NCI-H1694 treated with DMSO at 0.1 percent for 48 hours (cell line): ENCODE results near the gene TBC1D21.
"Not testable (repeated sequence)": the region's sequence is repeated elsewhere in the genome, so short reads cannot be mapped to it uniquely, and the experiment has no call there.

Experiments
- DNase-seq: peaks from one replicate; lab custom pipeline; 2025; lab: John Stamatoyannopoulos, UW

Gene TBC1D21

GRCh38 chr15:73930371-73930770 lies 57.0 kb downstream of the TBC1D21 start:
- no peak for DNase-seq

GRCh38 chr15:73930790-73931281 lies 57.5 kb downstream of the TBC1D21 start:
- DNase-seq, result no peak

- DNase-seq, result no peak
Measured at GRCh38 chr15:73931441-73931840, 58.1 kb downstream of the TBC1D21 start.

GRCh38 chr15:73932381-73933191 lies 59.2 kb downstream of the TBC1D21 start:
- DNase-seq, result no peak

- DNase-seq, result no peak
Measured at GRCh38 chr15:73934281-73934680, 60.9 kb downstream of the TBC1D21 start.

- no peak for DNase-seq
Measured at GRCh38 chr15:73935547-73935946, 62.2 kb downstream of the TBC1D21 start.

GRCh38 chr15:73936181-73936580 lies 62.8 kb downstream of the TBC1D21 start:
- DNase-seq, result no peak

- DNase-seq, result no peak
Measured at GRCh38 chr15:73936588-73937290, 63.4 kb downstream of the TBC1D21 start.

- no peak for DNase-seq
Measured at GRCh38 chr15:73937296-73937695, 63.9 kb downstream of the TBC1D21 start.

GRCh38 chr15:73937726-73938125 lies 64.4 kb downstream of the TBC1D21 start:
- DNase-seq, result no peak

- DNase-seq, result not testable (repeated sequence)
Measured at GRCh38 chr15:73938516-73938915, 65.2 kb downstream of the TBC1D21 start.
